Kidney (tissue), 14 donors: ENCODE results near the gene RER1. TPM values are rescaled to one million over a fixed set of nuclear protein-coding genes. Genes with fewer than 3 reads are reported as not detected.

Source experiments
- DNase-seq, 5 donors: peaks; one replicate each; pipeline ENCODE4 v3.0.0-alpha.2; 2013 to 2020
- FAIRE-seq: peaks from 2 replicates; lab custom pipeline; 2012; peaks lifted over from hg19 to GRCh38; lab: Jason Lieb, UNC
- H3K27ac ChIP-seq, 2 donors: one replicate each; pipeline ENCODE4 v1.7.0; 2013; ENCODE audit warnings: low read depth in 2 of 2, low read length in 2 of 2, inconsistent platforms in 1 of 2
- H3K27me3 ChIP-seq: one replicate; pipeline ENCODE4 v1.7.1; 2013; ENCODE audit warnings: low read length, inconsistent platforms; ENCODE audit not compliant: control insufficient read depth, insufficient read depth
- H3K36me3 ChIP-seq, 3 donors: one replicate each; pipeline versions ENCODE4 v1.7.0 to v1.7.1; 2013; ENCODE audit warnings: low read length in 3 of 3, control low read depth in 1 of 3, inconsistent platforms in 1 of 3; ENCODE audit not compliant: insufficient read depth in 3 of 3, control insufficient read depth in 2 of 3
- H3K4me1 ChIP-seq, 3 donors: one replicate each; pipeline versions ENCODE4 v1.7.0 to v1.7.1; 2013; ENCODE audit warnings: low read length in 3 of 3, inconsistent platforms in 1 of 3, low read depth in 1 of 3; ENCODE audit not compliant: control insufficient read depth in 2 of 3, insufficient read depth in 2 of 3
- H3K4me3 ChIP-seq, 3 donors: one replicate each; pipeline versions ENCODE4 v1.7.0 to v1.8.1; 2013; ENCODE audit warnings: low read length in 3 of 3, control low read depth in 1 of 3, inconsistent platforms in 1 of 3
- H3K9ac ChIP-seq, 3 donors: one replicate each; pipeline versions ENCODE4 v1.7.0 to v1.7.1; 2013; ENCODE audit warnings: low read length in 3 of 3, control low read depth in 1 of 3, inconsistent platforms in 1 of 3
- H3K9me3 ChIP-seq, 3 donors: one replicate each; pipeline versions ENCODE4 v1.7.0 to v1.7.1; 2013; ENCODE audit warnings: low read length in 3 of 3, control low read depth in 1 of 3, inconsistent platforms in 1 of 3; ENCODE audit not compliant: control insufficient read depth in 2 of 3, insufficient read depth in 1 of 3
- CTCF ChIP-seq: IDR thresholded peaks from 3 replicates; pipeline ENCODE4 v1.5.1; 2012; ENCODE audit warnings: mild to moderate bottlenecking, moderate library complexity, borderline replicate concordance; ENCODE audit not compliant: insufficient read depth; ENCODE audit errors: extremely low read depth
- intact Hi-C: fragments of 100-400 bp; cut with DNase I; formaldehyde crosslinking; loops from one replicate; pipeline ENCODE4 v1.11.1; 2022
- polyA plus RNA-seq: library from polyadenylated mRNA; stranded (reverse); fragments of 350-450 nt; fragmentation: Illumina TruSeq; extraction: RNeasy Lipid Tissue Mini Kit (QIAGEN cat#74804); gene quantifications from one replicate; pipeline ENCODE4 v1.2.3, GENCODE V29; 2014; ENCODE audit warnings: low read depth, low replicate concordance; ENCODE audit not compliant: insufficient read depth
- total RNA-seq: library from RNA; stranded (reverse); fragmentation: NEBNext Ultra II Directional; extraction: Animal tissue kit (Norgen Biotek cat#: 25700); gene quantifications from one replicate; pipeline ENCODE4 v1.2.1, GENCODE V29; 2021
- donor health status: control.
- donor health status: control.
- donor health status: control.
- donor health status: control.
- donor health status: control.
- donor health status: DM: yes; HTN: yes; CAD: no.
- donor health status: Normal renal cell carcinoma (clear cell type).

Gene RER1
- total and polyA plus RNA-seq, 2 donors from 2014 or later: 158 to 162 TPM

GRCh38 chr1:2404890-2405511 lies 13.4 kb downstream of the RER1 start:
- no peak for TF ChIP-seq CTCF
- H3K27ac ChIP-seq: peak overlapping the region; percentile 51 to 59

DNA sequence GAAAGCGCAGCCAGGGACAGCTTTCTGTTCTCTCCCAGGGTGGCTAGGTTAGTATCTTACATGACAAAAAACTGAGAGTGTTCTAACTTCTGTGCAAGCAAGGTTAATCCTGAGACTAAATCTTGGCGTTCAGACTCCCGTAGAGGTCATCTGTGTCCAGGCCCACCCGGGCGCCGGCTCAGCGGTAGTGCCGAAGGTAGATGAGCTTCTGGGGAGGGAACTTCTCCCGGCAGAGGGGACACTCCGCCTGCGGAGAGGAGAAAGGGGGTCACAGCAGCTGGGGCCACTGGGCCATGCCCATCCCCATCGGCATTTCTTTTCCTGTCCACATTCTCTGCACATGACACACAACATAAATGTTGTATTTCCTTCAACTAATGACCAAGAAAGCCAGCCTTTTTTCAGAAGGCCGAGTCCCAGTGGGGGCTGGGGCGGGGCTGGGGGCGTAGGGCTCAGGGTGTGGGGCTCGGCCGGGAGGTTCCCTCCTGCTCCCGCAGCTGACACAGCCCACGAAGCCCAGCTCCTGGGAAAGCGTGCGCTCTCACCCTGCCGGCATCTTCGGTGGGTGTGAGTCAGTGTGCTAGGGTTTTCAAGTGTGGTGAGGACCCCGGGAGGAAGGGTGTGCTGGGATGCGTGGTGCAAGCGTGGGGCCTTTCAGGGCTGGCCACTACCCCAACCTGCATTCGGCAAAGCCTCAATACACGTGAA lies 14.1 kb downstream of the RER1 start:
- Histone ChIP-seq H3K4me3 (no peak overlapping the region), H3K9me3 (no peaks in the 10 kb centered on the region), H3K27me3 (no peaks in the 10 kb centered on the region), H3K36me3 (peaks cover 4 to 34% (median 18%) of the 10 kb centered on the region in 3 donors), H3K9ac (peak overlapping the region in 1 of 3 donors; percentile 19), H3K27ac (peak overlapping the region; percentile 51 to 59), H3K4me1 (peaks cover 0 to 2% (median 0%) of the 10 kb centered on the region in 3 donors)
- DNase-seq (peak in 1 of 5 donors; percentile 73), FAIRE-seq (no peak)
- no peak for TF ChIP-seq CTCF
- intact Hi-C loops: no loop called here

More at GRCh38 chr1:2404890-2405511, 13.4 kb downstream of the RER1 start:
- DNase-seq: peak in 1 of 5 donors; percentile 74
- Histone ChIP-seq H3K9ac (peak overlapping the region in 1 of 3 donors; percentile 19), H3K4me3 (no peak overlapping the region), H3K4me1 (peaks cover 0 to 2% (median 0%) of the 10 kb centered on the region in 3 donors), H3K27me3 (no peaks in the 10 kb centered on the region), H3K9me3 (no peaks in the 10 kb centered on the region), H3K36me3 (peaks cover 4 to 35% (median 22%) of the 10 kb centered on the region in 3 donors)
- intact Hi-C loops: no loop called here
- FAIRE-seq: no peak

GRCh38 chr1:2406451-2407041 lies 14.9 kb downstream of the RER1 start:
- TF ChIP-seq CTCF: no peak
- H3K27ac ChIP-seq: no peak overlapping the region
- peak in 1 of 5 donors; percentile 62 for DNase-seq

More at GRCh38 chr1:2406451-2407041, 14.9 kb downstream of the RER1 start:
- Histone ChIP-seq H3K36me3 (peaks cover 4 to 34% (median 18%) of the 10 kb centered on the region in 3 donors), H3K9ac (no peak overlapping the region), H3K4me3 (no peak overlapping the region), H3K4me1 (peaks cover 0 to 4% (median 0%) of the 10 kb centered on the region in 3 donors), H3K9me3 (no peaks in the 10 kb centered on the region), H3K27me3 (no peaks in the 10 kb centered on the region)
- no peak for FAIRE-seq
- intact Hi-C loops: no loop called here
